Panc1 (cell line): ENCODE data around the gene TRPC4AP.
"Not testable (repeated sequence)": the region's sequence is repeated elsewhere in the genome, so short reads cannot be mapped to it uniquely, and the experiment has no call there.

Source experiments
- TF ChIP-seq, protein P1 (sequence below), 2 experiments: IDR thresholded peaks; 2 replicates each; pipeline ENCODE4 v1.6.1; 2011 to 2012; ENCODE audit warnings: low read depth in 2 of 2, control low read depth in 1 of 2, low read length in 1 of 2, mild to moderate bottlenecking in 1 of 2, moderate library complexity in 1 of 2; ENCODE audit not compliant: insufficient read depth in 1 of 2
- TF ChIP-seq, protein P2 (sequence below): fragments of 450-650 bp; IDR thresholded peaks from 2 replicates; pipeline ENCODE4 v1.5.1; 2017; ENCODE audit warnings: mild to moderate bottlenecking

DNA sequence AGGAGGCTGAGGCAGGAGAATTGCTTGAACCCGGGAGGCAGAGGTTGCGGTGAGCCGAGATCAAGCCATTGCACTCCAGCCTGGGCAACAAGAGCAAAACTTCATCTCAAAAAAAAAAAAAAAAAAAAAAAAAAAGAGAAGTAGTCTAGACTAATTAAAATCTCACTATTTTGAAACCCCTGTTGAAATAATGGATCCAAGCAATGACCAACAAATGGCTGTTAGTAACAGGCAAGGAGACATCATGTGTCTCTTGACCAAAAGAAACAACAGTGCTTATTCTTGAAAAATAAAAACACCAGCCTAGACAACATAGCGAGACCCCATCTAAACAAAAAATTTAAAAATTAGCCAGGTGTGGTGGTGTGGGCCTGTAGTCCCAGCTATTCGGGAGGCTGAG is 19.7 kb upstream of the TRPC4AP start:
- TF ChIP-seq, protein P1, sequence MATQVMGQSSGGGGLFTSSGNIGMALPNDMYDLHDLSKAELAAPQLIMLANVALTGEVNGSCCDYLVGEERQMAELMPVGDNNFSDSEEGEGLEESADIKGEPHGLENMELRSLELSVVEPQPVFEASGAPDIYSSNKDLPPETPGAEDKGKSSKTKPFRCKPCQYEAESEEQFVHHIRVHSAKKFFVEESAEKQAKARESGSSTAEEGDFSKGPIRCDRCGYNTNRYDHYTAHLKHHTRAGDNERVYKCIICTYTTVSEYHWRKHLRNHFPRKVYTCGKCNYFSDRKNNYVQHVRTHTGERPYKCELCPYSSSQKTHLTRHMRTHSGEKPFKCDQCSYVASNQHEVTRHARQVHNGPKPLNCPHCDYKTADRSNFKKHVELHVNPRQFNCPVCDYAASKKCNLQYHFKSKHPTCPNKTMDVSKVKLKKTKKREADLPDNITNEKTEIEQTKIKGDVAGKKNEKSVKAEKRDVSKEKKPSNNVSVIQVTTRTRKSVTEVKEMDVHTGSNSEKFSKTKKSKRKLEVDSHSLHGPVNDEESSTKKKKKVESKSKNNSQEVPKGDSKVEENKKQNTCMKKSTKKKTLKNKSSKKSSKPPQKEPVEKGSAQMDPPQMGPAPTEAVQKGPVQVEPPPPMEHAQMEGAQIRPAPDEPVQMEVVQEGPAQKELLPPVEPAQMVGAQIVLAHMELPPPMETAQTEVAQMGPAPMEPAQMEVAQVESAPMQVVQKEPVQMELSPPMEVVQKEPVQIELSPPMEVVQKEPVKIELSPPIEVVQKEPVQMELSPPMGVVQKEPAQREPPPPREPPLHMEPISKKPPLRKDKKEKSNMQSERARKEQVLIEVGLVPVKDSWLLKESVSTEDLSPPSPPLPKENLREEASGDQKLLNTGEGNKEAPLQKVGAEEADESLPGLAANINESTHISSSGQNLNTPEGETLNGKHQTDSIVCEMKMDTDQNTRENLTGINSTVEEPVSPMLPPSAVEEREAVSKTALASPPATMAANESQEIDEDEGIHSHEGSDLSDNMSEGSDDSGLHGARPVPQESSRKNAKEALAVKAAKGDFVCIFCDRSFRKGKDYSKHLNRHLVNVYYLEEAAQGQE (IDR thresholded peaks at IDR 0.05; ENCODE audit: insufficient read depth in 1 of 2, low read depth in 2 of 2, low read length in 1 of 2) = not testable (repeated sequence)
- TF ChIP-seq, protein P2, sequence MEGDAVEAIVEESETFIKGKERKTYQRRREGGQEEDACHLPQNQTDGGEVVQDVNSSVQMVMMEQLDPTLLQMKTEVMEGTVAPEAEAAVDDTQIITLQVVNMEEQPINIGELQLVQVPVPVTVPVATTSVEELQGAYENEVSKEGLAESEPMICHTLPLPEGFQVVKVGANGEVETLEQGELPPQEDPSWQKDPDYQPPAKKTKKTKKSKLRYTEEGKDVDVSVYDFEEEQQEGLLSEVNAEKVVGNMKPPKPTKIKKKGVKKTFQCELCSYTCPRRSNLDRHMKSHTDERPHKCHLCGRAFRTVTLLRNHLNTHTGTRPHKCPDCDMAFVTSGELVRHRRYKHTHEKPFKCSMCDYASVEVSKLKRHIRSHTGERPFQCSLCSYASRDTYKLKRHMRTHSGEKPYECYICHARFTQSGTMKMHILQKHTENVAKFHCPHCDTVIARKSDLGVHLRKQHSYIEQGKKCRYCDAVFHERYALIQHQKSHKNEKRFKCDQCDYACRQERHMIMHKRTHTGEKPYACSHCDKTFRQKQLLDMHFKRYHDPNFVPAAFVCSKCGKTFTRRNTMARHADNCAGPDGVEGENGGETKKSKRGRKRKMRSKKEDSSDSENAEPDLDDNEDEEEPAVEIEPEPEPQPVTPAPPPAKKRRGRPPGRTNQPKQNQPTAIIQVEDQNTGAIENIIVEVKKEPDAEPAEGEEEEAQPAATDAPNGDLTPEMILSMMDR = not testable (repeated sequence)
